Stomach (tissue), 4 donors: ENCODE results near the gene RUNDC1.

ENCODE experiments used
- CTCF ChIP-seq, 7 experiments: fragments of 450-650 bp in 4 of 7; fragments of 200-600 bp in 3 of 7; sonication (generic) in 3 of 7; IDR thresholded peaks; one replicate each; pipeline ENCODE4 v1.5.1; 2016 to 2019; ENCODE audit warnings: antibody characterized with exemption in 7 of 7, control low read depth in 2 of 7, mild to moderate bottlenecking in 1 of 7
- EP300 ChIP-seq: sonication (generic); formaldehyde crosslinking; IDR thresholded peaks from one replicate; pipeline ENCODE4 v1.6.1; 2017; ENCODE audit warnings: antibody characterized with exemption
- POLR2AphosphoS5 ChIP-seq, 3 donors: sonication (generic); formaldehyde crosslinking; IDR thresholded peaks; one replicate each; pipeline ENCODE4 v1.6.1; 2016; ENCODE audit warnings: antibody characterized with exemption in 3 of 3

GRCh38 chr17:42937712-42938596, 42.4 kb upstream of the RUNDC1 start:
- TF ChIP-seq POLR2AphosphoS5 (IDR thresholded peaks at IDR 0.05) (no peak), CTCF (IDR thresholded peaks at IDR 0.05) (peak in 5 of 7 experiments; percentile 23 to 60 (median 42)), EP300 (no peak)
